ENCODE data around the gene CCDC194.

GRCh38 chr19:17436094-17436873 is 42.3 kb upstream of the CCDC194 start:
- TF ChIP-seq POLR2AphosphoS5 (IDR thresholded peaks at IDR 0.05) (no peak), CTCF (IDR thresholded peaks at IDR 0.05) (no peak), POLR2A (IDR thresholded peaks at IDR 0.05) (no peak)
